Occipital lobe (tissue), 2 donors: ENCODE data around the gene LCN10. TPM values are rescaled to one million over a fixed set of nuclear protein-coding genes. Genes with fewer than 3 reads are reported as not detected.
"Not testable (repeated sequence)": the region's sequence is repeated elsewhere in the genome, so short reads cannot be mapped to it uniquely, and the experiment has no call there.

Experiments
- DNase-seq: peaks from one replicate; lab custom pipeline; 2025; lab: John Stamatoyannopoulos, UW
- total RNA-seq: library from RNA; depleted of rRNA; stranded (reverse); fragments of >200 nt; gene quantifications from one replicate; pipeline ENCODE4 v1.2.3, GENCODE V29; 2014

LCN10 gene
- total RNA-seq, 1 donor from 2014 or later = not detected

DNA sequence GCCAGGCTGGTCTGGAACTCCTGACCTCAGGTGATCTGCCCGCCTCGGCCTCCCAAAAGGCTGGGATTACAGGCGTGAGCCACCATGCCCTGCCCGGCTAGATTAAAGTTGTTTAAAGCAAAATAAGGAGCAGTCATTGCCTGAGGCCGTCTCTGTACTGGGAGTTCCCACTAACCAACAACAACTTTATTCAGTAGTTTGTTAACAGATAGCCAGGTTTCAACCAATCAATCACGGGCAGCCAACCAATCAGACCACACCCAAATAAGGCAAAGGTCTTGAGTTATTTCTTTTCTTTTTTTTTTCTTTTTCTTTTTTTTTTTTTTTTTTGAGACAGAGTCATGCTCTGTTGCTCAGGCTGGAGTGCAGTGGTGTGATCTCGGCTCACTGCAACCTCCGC, 38.0 kb downstream of the LCN10 start:
- not testable (repeated sequence) for DNase-seq

- DNase-seq = no peak
Measured at GRCh38 chr9:136703276-136703860, 39.4 kb downstream of the LCN10 start.

GRCh38 chr9:136701668-136702053, 41.1 kb downstream of the LCN10 start:
- no peak for DNase-seq

GRCh38 chr9:136700959-136701667, 41.6 kb downstream of the LCN10 start:
- no peak for DNase-seq

- DNase-seq = no peak
Measured at GRCh38 chr9:136700304-136700703, 42.4 kb downstream of the LCN10 start.

GRCh38 chr9:136698635-136699246, 44.0 kb downstream of the LCN10 start:
- DNase-seq = no peak

GRCh38 chr9:136697821-136698526, 44.8 kb downstream of the LCN10 start:
- DNase-seq = no peak

DNA sequence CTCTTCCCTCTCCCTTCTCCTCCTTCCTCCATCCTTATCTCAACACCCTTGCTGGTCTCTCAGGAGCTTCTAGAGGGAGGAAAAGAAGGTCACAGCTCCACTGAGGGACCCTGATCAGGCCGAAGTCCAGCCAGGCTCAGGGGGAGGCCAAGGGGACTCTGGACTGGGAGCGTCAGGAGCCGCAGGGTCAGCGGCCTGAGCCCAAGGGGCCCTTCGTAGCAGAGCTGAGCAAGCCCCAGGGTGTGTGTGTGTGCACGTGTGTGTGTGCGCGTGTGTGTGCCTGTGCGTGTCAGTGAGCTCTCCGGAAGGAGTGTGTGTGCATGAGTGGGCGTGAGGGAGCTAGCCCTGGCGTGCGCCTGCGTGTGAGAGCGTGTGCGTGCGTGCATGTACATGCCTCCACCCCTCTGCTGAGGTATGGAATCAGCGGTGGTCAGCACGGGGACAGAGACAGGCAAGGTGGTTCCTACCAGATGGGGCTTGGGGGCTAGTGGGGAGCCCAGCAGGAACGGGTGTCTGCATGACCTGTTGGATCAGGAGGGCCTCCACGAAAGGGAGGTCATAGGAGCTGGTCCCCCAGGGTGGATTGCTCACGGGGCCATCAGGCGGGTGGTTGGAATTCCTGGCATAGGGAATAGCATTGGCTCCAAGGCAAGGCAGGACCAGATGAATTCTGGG, 45.5 kb downstream of the LCN10 start:
- DNase-seq = no peak

DNA sequence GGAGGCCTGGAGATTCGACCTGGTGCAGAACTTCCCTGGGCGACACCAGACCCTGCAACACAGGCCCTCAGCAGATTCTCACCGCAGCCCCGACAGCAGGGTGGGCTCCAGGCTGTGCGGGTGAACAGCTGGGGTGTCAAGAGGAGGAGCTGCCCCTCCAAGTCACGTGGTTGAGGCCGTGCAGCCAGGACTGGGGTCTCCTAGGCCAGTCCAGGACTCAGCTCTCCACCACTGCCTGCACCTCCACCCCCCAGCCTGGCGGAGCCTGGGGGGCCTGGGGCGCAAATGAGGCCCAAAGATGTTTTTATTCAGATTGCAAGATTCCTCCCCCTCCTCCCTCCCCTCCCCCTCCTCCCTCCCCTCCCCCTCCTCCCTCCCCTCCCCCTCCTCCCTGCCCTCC, 46.2 kb downstream of the LCN10 start:
- no peak for DNase-seq

DNA sequence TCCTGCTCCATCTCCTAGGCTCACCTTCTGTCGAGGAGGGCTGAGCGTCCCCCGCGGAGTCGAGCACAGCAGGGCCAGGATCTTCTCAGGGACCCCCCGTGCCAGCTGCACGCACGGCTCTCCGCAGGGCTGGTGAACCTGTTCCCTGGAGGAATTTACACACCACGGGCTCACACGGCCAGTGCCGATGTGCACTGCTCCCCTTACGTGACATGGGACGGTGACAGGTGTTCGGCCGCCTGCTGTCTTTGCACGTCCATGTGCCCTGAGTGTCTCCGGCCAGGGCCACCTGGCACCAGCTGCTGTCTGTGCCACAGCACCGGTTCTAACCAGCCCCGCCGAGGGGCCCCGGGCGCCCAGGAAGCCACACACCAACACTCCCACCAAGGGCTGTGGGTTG, 46.8 kb downstream of the LCN10 start:
- DNase-seq = no peak

- DNase-seq = no peak
Measured at GRCh38 chr9:136695435-136695895, 47.3 kb downstream of the LCN10 start.

GRCh38 chr9:136694872-136695247, 47.9 kb downstream of the LCN10 start:
- DNase-seq = no peak

GRCh38 chr9:136694163-136694871, 48.4 kb downstream of the LCN10 start:
- no peak for DNase-seq

GRCh38 chr9:136693490-136694162, 49.1 kb downstream of the LCN10 start:
- no peak for DNase-seq

DNA sequence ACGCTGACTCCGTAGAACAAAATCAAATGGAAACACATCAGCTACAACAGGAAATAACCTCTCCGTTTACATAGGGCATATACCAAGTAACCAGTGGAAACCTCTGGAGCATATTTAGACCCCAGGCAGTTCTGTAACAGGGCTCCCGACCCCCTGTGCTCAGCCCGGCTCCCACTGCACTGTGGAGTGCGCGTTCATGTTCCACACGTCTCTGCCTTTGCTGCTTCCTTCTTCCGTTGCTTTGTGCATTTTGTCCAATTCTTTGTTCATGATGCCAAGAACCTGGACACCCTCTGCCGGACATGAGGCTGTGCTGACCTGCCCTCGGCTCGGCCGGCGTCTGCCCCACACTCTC, 49.6 kb downstream of the LCN10 start:
- no peak for DNase-seq

GRCh38 chr9:136692185-136693134, 50.3 kb downstream of the LCN10 start:
- no peak for DNase-seq

DNA sequence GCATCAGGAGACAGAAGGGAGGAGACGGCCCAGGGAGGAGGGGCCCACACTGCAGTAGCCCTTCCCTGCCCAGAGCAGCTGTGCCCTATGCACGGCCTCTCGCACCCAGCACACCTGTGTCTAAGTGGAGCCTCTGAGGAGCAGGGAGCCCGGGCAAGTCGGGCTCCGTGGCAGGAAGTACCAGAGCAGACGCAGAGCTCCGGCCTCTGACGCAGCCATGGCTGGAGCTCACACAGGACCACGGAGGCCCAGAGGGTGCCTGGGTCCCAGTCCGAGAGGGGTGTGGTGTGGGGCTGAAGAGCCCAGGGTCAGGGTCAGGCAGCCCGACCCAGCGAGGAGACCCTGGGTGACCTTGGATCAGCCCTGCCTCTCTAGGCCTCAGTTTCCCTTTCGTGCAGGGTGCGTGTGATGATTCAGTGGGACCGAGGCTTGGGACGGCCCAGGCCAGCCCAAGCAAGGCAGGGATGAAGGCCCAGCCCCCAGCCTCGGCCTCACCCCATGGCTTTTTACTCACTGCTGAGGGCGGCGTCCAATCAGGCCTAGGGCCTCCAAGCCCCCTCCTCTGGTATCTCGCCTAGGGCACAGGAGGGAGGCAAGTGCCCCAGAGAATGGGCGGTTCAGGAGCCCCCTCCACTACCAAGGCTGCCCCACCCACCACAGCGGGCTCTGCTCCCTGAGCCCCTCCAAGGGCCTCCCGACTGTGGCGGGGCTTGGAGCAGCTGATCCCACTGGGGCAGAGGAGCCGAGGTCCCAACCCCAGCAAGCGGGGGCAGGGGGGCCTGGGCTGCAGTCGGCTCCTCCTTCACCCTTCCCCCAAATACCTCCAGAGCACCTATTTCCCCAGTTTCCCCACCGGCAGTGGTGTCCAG, 51.2 kb downstream of the LCN10 start:
- DNase-seq = no peak

DNA sequence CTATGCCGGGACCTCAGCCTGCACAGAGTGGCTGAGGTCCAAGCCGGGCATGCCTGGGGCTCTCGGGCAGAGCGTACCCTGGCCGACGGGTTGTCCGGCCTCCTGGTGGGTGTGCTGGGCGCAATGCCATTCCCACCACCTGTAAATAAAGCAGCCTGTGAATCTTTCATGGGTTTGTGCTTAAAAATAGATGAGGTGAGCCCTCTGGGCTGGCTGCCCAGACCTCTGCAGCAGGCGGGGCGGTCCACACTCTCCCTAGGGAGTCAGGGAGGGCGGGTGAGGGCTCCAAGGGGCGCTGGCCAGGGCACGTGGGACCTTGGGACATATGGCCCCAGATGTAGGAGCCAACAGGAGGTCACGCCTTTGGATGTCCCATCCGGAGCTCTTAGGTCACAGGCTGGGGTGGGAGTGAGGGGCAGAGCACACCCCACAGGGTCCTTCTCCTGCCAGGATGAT, 51.9 kb downstream of the LCN10 start:
- no peak for DNase-seq
